ENCODE results near the gene CC2D1A.

DNA sequence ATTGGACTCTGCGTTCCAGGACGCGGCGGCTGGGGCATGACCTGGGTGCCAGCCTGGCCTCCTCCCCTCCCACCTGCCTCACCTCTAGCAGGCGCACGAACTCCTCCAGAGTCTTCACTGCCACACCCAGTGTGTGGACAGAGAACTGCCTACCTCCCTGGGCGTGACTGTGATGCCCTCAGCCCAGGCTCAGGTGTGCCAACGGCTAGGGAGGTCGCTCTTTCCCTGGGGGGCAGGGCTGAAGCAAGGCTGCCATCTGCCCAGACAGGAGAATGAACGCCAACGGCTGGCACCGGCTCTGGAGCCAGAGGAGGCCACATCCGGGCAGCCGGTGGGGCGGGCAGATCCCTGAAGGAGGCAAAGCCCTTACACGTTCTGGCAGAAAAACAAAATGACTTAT lies 17.7 kb upstream of the CC2D1A start:
- TF ChIP-seq EZH2phosphoT487 (IDR thresholded peaks at IDR 0.05; ENCODE audit: insufficient read depth, low read depth) (no peak), EZH2 (IDR thresholded peaks at IDR 0.05; ENCODE audit: insufficient read depth, poor library complexity, severe bottlenecking) (no peak)
